ENCODE measurements around the gene ABTB1. TPM values are rescaled to one million over a fixed set of nuclear protein-coding genes. Genes with fewer than 3 reads are reported as not detected.

Gene ABTB1
- total RNA-seq, 4 donors from 2014 or later: 17.6 to 91.9 (median 51.3) TPM

GRCh38 chr3:127716384-127716783, 43.6 kb downstream of the ABTB1 start:
- TF ChIP-seq CTCF (IDR thresholded peaks at IDR 0.05; ENCODE audit: low read depth): no peak

GRCh38 chr3:127717357-127718244, 44.8 kb downstream of the ABTB1 start:
- no peak for TF ChIP-seq CTCF (IDR thresholded peaks at IDR 0.05; ENCODE audit: low read depth)

- TF ChIP-seq CTCF (IDR thresholded peaks at IDR 0.05; ENCODE audit: low read depth): no peak
Measured at GRCh38 chr3:127718245-127718915, 45.6 kb downstream of the ABTB1 start.

- no peak for TF ChIP-seq CTCF (IDR thresholded peaks at IDR 0.05; ENCODE audit: low read depth)
Measured at GRCh38 chr3:127718916-127719290, 46.2 kb downstream of the ABTB1 start.

GRCh38 chr3:127719369-127719768, 46.6 kb downstream of the ABTB1 start:
- TF ChIP-seq CTCF (IDR thresholded peaks at IDR 0.05; ENCODE audit: low read depth): no peak

GRCh38 chr3:127720161-127720823, 47.5 kb downstream of the ABTB1 start:
- TF ChIP-seq CTCF (IDR thresholded peaks at IDR 0.05; ENCODE audit: low read depth): no peak
